ENCODE measurements around the gene CLMP. TPM values are rescaled to one million over a fixed set of nuclear protein-coding genes. Genes with fewer than 3 reads are reported as not detected.

CLMP gene
- total and polyA plus RNA-seq, 3 donors from 2014 or later: 6.0 to 6.5 (median 6.3) TPM

DNA sequence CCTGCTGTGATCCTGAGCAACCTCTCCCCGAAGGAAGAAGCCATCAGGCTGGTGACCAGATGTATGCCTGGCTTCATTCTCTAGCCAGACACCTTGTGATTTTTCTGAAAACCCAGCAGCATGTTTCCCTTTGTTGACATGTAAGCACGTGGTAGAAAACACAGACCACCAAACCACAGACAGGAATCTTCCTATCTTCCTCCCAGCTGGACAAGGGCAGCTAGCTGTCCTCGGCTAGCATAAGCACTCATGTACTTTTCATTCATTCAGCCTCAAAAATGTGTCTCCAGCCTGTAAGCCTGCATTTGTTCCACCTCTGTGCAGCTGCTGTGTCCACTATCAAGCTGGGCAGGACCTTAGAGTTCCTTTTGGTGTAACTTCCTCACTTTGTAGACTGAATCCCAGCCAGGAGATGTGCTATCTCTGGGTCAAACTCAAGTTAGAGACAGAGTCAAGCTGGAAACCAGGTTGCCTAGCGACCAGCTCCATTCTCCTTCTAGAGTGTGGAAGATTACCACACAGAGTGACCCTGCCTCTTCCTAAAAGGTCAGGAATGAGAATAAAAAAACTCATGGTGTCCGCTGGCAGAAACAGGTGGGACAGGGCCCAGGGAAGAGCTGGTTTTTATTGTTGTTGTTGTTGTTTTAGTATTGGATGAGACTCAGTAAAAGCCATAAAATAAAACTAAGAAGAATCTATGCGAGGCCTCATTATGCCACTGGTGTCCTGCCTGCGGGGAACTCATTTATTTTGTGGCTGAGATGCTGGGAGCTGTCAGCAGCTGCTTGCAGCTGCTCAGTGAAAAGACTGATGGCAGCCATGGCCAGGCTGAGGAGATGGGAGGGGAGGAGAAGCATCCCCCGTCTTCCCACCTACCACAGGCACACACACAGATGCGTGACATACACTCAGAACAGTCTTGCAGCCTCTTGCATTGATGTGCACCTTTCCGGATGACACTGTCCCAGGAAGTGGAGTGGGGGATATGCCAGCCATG is 7.4 kb upstream of the CLMP start:
- intact Hi-C loops (cut with DNase I; ENCODE audit: low total_unique reads): no loop called here
- Histone ChIP-seq H3K9me3 (no peaks in the 10 kb centered on the region), H3K4me1 (no peaks in the 10 kb centered on the region), H3K4me3 (no peak overlapping the region), H3K36me3 (ENCODE audit: low read depth, missing control alignments) (no peaks in the 10 kb centered on the region), H3K27ac (no peak overlapping the region), H3K27me3 (no peaks in the 10 kb centered on the region)
- TF ChIP-seq, protein P1, sequence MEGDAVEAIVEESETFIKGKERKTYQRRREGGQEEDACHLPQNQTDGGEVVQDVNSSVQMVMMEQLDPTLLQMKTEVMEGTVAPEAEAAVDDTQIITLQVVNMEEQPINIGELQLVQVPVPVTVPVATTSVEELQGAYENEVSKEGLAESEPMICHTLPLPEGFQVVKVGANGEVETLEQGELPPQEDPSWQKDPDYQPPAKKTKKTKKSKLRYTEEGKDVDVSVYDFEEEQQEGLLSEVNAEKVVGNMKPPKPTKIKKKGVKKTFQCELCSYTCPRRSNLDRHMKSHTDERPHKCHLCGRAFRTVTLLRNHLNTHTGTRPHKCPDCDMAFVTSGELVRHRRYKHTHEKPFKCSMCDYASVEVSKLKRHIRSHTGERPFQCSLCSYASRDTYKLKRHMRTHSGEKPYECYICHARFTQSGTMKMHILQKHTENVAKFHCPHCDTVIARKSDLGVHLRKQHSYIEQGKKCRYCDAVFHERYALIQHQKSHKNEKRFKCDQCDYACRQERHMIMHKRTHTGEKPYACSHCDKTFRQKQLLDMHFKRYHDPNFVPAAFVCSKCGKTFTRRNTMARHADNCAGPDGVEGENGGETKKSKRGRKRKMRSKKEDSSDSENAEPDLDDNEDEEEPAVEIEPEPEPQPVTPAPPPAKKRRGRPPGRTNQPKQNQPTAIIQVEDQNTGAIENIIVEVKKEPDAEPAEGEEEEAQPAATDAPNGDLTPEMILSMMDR (IDR thresholded peaks at IDR 0.05): no peak
- 44 to 58% methylated on average over 10 of the region's 10 CpGs for WGBS, 2 donors
- DNase-seq: peak; percentile 55

DNA sequence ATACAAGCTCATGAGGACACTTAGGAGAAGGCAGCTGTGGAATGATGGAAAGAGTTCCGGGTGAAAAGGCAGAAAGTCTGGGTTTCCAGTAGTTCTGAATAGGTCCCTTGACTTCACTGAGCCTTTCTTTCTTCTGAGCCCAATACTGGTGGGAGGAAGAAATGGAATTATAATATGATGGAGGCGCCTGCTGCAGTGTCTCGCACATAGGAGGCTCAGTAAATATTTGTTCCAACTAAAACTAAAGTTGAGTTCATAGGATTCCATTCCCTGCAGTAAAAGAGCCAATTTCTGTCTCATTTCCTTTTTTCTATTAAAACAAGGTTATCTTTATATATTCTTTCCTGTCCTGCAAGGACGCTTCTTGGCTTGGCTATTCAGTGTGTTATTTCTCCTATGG is 5.2 kb upstream of the CLMP start:
- 57 to 68% methylated on average over 4 of the region's 4 CpGs for WGBS, 2 donors
- intact Hi-C loops (cut with DNase I; ENCODE audit: low total_unique reads): no loop called here
- H3K27ac ChIP-seq: no peak overlapping the region

DNA sequence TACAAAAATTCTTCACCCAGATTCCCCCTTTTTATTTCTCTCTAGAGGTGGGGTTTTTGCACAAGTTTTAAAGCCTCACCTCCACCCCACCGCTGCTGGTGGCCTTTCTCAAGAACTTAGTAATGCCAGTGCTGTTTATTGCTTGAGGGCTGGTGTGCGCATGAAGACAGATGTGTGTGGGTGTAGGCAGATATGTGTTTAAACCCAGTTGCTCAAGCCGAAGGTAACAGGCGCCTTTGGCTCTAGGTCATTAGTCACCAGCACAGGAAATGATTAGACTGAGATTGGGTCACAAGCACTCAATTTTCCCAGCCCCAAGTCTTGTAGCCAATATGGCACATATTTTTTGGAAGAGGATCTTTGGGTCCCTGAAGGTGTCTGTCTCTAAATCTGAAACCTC is 2.7 kb upstream of the CLMP start:
- H3K36me3 ChIP-seq (ENCODE audit: low read depth, missing control alignments): no peaks in the 10 kb centered on the region
- H3K27ac ChIP-seq: no peak overlapping the region
- TF ChIP-seq POLR2A (IDR thresholded peaks at IDR 0.05): no peak
- TF ChIP-seq, protein P1 (IDR thresholded peaks at IDR 0.05): no peak
- no peak overlapping the region for H3K4me3 ChIP-seq
- H3K27me3 ChIP-seq: no peaks in the 10 kb centered on the region
- WGBS, 2 donors: 82 to 83% methylated on average over 4 of the region's 4 CpGs
- intact Hi-C loops (cut with DNase I; ENCODE audit: low total_unique reads): no loop called here
- H3K9me3 ChIP-seq: no peaks in the 10 kb centered on the region
- DNase-seq: no peak
- no peaks in the 10 kb centered on the region for H3K4me1 ChIP-seq

More for the DNA sequence above, 5.2 kb upstream of the CLMP start:
- Histone ChIP-seq H3K4me1 (no peaks in the 10 kb centered on the region), H3K27me3 (no peaks in the 10 kb centered on the region), H3K9me3 (no peaks in the 10 kb centered on the region), H3K4me3 (no peak overlapping the region), H3K36me3 (ENCODE audit: low read depth, missing control alignments) (no peaks in the 10 kb centered on the region)
- no peak for DNase-seq
- no peak for TF ChIP-seq POLR2A (IDR thresholded peaks at IDR 0.05)
- TF ChIP-seq, protein P1 (IDR thresholded peaks at IDR 0.05): no peak

DNA sequence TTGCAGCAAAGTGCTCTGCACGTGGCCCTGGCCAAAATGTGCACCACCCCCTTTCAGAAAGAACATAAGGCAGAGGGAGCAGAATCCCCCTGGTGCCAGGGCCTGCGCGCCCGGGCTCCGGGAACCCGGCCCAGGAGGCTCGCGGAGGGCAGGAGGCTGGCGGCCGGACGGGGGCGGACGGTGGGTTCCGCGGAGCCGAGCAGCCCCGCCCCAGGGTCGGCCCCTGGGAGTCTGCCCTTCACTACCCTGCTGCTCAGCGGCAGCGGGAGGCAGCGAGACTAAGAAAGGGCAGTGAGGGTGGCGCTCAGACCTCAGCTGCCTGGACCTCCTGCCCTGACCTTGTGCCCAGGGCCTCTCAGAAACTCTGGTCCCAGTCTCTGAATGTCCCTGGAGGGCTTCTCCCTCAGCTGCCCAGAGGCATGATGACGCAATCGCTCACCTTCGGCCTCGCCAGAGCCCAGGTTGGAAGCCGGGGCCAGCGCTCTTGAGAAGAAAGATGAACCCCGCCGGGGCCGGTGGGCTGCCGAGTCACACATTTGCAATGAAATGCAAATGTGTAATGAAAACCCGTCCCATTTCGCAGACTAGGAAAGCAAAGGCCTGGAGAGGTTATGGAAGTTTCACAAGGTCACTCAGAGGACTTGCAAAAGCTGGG is 1.1 kb upstream of the CLMP start:
- Histone ChIP-seq H3K9me3 (no peaks in the 10 kb centered on the region), H3K4me3 (peak overlapping the region; percentile 45 to 52), H3K27me3 (no peaks in the 10 kb centered on the region), H3K27ac (no peak overlapping the region), H3K4me1 (no peaks in the 10 kb centered on the region), H3K36me3 (ENCODE audit: low read depth, missing control alignments) (no peaks in the 10 kb centered on the region)
- WGBS, 2 donors: 31 to 51% methylated on average over 9 to 24 of the region's 34 CpGs
- intact Hi-C loops (cut with DNase I; ENCODE audit: low total_unique reads): no loop called here
- no peak for DNase-seq
- TF ChIP-seq POLR2A (IDR thresholded peaks at IDR 0.05): no peak
- TF ChIP-seq, protein P1 (IDR thresholded peaks at IDR 0.05): no peak

All from testis (tissue), 3 donors.